ENCODE results near the gene NUMB.
A peak's percentile ranks its signal among the peaks of the same experiment; 100 is the strongest.

NUMB gene

DNA sequence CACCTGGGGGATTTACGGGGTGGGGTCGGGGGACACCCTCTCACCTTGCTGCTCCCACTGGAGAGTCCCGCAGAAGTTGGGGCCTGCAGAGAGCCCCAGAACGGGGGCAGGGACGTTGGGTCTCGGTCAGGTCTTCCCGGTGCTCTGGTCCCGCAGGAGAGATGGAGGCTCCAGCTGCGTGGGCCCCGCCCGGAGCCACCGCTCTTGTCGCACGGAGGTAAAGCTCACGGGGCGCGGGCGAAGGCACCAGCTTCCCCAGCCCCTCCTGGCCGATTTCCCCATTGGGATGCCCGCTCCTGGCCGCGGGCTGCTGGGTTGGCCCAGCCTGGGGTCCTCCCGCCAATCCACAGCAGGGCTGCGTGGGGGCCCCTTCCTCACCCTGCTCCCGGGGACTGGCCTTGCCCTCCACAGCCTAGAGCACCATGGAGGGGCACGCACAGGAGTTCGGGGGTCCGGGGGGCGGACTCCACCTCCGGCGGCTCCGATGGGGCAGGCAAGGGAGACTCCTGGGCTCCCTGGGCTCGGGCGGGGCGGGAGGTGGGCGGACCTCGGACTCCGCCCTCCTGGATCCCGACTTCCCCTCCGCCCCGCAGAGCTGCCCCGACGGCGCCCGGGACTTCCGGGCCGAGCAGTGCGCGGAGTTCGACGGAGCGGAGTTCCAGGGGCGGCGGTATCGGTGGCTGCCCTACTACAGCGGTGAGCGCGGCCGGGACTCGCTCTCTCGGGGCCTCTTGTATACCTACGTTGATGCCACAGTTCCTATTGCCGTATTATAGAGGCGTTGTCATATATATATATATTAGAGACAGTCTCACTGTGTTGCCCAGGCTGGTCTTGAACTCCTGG is 212.6 kb downstream of the NUMB start:
- DNase-seq (ENCODE audit: low read depth) = peak; percentile 21

DNA sequence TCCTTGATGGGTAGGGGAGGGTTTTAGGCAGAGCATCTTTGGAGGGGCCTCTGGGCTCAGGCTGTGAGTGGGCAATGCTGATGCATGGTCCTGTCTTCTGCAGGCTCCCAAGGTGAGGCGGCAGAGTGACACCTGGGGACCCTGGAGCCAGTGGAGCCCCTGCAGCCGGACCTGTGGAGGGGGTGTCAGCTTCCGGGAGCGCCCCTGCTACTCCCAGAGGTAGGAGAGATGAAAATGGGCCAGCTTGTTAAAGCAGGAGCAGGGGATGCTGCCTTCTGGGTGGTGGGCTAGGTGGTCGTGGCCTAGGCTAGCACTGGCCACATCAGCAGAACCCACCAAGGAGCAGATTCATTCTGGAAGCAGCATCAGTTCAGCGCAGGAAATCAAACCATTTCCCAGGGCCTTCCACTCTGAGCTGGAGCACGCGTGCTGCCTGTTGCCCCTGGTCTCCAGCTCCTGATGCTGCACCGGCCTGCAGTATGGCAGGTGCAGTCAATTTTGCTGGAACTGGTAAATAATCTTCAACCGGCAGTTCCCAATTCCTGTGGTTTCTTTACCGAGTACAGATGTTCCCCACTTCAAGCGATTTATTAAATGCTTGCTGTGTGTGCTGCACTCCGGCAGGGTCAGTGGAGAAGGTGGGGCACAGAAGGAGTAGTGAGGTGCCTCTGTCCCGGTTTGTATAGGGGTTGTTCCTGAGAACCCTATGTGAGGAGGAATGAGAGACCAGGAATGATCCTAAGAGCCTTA is 213.6 kb downstream of the NUMB start:
- DNase-seq (ENCODE audit: low read depth) = no peak

DNA sequence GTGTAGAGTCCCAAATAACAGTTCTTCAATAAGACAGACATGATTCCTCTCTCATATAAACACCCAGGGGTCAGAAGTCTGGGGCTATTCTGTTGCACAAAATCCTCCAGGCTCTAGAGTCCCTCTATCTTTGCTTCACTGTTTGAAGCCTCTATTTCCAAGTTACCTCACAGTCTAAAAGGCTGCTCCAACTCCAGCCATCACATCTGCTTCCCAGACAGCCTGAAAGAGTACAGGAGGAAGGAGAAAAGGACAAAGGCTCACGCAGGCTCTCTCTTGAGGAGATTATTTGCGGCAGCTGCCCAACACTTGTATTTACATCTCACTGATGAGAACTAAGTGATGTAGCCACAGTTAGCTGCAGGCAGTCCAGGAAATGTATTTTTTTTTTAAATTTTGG is 214.6 kb downstream of the NUMB start:
- DNase-seq (ENCODE audit: low read depth) = no peak

DNA sequence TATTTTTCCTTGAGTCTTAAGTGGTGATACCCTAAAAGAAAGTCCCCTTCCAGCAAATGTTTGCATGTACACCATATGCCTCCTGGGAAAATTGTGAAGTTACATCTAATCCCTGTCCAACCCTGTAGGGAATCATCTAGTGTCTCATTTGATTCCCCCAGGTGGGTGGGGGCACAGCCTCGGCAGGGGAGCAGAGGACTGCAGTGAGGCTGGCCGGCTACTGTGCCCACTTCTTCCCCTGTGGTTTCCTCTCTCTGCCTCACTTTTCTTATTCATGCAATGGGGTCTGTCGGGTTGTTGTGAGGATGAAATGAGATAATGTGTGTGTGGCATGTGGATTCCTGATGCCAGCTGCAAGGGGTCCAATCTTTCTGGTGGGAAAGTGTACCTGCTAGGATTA is 215.0 kb downstream of the NUMB start:
- DNase-seq (ENCODE audit: low read depth) = no peak

DNA sequence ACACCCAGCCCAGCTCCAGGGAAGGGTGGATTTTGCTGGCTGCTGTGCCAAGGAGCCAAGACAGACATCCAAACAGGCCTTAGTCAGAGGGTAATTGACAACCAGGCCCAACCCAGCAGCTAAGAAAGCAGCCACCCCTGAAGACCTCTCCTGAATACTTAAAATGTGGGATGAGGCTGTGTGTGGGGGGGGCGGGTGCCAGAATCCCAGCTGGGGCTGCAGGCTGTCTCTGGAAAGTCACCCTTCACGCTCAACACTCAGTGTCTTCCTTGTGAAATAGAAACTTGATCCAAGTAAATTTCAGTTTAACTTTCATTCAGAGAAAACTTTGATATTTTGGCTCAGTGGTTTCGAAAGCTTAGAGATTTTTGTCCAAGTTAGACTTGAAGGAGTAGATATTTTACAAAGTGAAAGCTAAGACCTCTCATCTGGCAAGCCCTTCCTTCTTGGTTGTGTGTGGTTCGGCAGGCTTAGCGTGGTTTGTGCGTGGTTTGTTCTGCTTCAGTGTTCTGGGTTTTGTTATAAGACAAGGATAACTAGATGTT is 215.9 kb downstream of the NUMB start:
- DNase-seq (ENCODE audit: low read depth) = no peak

DNA sequence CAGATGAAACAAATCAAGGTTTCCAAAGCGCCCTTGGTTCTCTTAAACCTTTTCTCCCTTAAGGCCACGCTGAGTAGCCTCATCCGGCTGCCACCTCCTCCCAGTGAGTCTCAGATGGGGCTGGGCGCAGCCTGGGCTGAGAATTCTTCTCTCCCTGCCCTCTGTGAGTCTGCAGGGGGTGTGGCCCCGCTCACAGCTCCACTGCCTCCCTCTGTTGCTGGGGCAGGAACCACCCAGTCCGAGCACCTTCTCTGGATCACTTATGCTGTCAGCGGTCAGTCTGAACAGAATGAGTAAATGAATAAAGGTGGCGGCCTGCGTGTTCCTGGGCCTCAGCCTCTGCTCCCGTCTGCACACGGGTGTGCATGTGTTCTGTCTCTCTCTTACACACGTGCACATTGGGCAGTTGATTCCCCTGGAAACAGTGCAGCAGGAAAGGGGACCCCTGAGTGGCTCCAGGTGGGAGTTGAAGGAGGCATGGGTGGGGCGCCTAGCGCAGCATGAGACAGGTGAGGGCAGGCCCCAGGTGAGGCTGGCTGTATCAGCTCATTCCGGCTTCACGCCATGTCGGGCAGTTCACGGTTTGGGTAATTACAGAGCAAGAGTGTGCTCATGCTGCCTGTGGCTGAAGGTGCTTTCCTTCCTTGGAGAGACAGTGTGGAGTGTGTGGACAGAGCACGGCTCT is 216.7 kb downstream of the NUMB start:
- no peak for DNase-seq (ENCODE audit: low read depth)

DNA sequence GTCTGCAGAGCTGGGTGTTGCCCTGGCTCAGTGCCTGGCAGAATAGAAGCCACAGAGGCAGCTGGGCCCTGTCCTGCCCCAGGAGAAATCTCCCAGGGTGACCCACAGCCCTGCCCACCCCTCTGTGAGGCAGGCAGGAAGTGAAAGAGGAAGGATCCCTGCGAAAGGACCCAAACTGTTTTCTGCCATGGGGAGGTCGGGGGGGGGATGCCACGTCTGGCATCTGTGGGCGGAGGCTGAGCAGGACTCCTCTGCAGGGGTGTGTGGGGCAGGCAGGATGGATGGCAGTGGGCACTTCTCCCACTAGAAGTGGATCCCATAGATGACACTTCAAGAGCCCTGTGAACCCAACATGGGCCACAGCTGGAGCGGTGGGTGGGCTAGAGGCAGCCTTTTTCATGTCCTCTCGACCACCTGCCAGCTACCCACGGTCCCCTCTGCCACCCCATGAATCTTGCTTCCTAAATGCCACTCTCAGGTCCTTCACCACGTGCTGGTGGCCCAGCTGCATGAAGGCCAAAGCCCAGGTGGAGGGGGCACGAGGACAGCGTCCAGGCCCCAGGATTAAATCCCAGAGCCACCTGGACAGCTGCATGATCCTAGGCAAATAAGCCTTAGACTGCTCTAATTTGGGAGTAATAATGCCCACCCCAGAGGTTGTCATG is 217.4 kb downstream of the NUMB start:
- DNase-seq (ENCODE audit: low read depth) = no peak

DNA sequence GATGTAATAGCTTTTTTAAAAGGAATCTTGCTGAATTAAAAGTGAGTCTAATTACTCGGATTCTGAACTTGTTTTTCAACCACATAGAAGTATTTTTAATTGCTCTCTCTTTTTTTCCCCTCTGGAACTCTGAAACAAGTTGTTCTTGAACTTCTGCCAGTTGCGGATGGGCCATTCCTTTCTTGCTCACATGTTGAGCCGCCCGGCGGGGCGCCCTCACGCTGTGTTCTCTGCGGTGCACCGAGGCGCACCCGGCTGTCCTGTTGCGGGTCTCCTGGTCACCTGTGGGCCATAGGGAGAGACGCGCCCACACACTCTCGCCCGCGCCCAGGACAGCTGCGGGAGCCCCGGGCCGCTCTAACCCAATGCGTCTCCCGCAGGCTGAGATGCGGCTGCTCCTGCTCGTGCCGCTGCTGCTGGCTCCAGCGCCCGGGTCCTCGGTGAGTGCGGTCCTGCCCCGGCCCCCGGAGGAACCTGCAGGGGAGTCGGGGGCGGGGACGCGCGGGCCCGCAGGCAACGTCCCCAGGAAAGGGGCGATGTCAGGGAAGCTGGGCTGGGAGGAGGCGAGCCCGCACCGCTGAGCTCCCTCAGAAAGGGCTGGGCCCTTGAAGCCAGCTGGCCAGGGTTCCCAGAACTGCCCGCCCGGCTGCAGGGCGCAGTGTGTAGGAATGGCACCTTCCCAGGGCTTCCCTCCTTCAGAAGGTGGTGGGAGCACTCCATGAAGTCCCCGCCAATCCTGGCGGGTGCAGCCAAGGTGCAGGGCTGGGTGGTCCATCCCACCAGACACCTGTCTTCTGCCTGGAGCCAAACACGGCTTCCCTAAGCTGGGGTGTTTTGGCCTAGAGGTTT is 218.7 kb downstream of the NUMB start:
- no peak for DNase-seq (ENCODE audit: low read depth)

DNA sequence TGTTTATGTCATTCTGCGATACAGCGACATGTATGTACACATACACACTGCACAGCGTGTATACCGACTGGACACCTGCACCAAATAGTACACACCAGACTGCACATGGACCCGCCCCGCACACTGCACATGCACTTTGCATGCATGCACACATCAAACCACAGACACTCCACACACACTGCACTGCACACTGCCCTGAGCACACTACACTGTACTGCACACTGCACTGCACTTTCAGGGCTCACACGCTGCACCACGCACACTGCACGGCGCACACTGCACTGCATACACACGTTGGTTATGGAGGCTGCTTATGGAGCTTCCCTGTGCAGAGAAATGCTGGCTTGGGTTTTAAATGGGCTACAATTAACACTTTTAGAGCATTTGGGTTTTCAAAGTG is 219.4 kb downstream of the NUMB start:
- DNase-seq (ENCODE audit: low read depth) = no peak

DNA sequence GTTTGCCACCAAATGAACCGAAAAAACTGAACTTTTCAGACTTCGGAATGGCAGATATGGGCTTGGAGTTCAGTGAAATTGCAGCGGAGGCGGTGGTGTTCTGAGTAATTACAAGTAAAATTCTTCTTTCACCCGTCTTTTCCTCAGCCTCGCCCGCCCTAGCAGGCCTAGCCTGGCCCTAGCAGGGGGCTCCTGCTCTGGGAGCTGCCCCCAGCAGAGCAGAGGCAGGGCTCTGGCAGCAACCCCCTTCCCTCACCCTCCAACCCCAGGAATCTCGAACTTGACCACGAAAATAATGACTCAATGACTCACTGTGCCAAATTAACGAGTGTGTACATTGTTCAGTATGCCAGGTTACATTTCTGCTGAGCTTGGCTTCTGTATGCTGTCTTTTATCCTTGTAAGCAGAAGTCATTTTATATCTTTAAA is 219.9 kb downstream of the NUMB start:
- no peak for DNase-seq (ENCODE audit: low read depth)

DNA sequence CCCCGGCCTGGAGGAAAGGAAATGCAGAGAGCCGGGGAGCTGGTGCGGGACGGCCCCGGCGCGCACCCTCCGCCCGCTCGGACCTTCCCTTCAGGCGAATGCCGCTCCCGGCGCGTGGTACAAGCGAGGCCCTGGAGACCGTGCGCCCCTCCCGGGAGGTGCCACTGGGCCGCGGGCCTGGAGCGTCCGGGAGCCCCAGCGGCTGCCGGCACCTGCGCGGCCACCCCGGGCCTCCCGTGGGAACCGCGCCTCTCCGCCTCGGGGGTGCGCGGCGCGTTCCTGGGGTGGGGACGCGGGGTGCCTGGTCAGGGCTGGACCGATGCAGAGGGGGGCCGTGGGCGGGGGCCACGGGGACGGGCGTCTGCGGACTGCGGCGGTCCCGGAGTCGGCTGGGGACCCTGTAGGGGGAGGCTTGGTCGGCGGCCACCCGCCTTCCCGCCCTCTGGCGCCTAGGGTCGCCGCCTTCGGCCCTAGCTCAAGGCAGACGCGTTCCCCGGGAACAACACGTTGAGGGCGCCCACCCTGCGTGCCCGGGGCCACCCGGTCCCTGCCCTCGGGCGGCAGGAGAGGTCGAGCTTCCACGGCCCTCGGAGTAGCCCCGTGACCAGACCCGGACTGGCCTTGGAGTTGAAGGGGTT is 220.4 kb downstream of the NUMB start:
- no peak for DNase-seq (ENCODE audit: low read depth)

DNA sequence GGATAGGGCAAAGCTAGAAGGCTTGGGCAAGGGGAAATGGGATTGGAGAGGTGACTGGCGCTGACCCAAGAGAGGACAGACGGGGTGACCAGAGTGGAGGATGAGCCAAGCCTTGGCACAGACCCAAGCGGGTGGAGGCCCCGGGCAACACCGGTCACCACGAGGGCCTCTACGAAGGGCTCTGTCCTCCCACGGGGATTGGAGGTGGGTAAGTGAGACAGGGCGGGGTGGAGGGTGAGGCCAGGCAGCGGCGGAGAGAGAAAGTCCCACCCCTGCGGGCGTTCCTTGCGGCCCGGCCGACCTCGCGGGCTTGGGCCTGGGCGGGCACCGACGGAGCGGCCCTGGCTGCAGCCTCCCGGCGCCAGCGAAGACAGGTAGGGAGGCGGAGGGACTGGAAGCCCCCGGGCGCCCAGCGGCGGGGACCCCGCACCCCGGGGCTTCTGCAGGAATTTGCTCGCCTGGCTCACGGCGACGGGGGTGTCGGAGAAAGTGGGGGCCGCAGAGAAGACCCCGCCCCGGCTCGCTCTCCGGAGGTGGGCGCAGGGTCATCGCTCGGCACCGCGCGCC is 221.0 kb downstream of the NUMB start, which contains the start of gene PAPLN:
Gene PAPLN, plus strand, starts transcription at position 288 of the 567 bp plus-strand sequence. CDS start 2,273 bp downstream, outside the sequence.
- DNase-seq (ENCODE audit: low read depth) = no peak

DNA sequence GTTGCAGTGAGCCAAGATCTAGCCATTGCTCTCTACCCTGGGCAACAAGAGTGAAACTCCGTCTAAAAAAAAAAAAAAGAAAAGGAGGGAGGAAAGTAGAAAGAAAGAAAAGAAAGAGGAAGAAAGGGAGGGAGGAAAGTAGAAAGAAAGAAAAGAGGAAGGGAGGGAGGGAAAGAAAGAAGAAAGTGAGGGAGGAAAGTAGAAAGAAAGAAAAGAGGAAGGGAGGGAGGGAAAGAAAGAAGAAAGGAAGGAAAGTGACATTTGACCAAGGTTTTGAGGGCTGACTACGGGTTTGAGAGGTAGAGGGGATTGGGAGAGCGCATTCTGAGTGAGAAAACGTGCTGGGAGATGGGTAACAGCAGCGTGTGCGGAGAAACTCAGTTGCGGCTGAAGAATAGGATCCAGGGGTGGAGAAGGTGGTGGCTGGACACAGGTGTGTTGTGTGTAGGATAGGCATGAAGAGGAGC is 221.6 kb downstream of the NUMB start:
- DNase-seq (ENCODE audit: low read depth) = no peak

DNA sequence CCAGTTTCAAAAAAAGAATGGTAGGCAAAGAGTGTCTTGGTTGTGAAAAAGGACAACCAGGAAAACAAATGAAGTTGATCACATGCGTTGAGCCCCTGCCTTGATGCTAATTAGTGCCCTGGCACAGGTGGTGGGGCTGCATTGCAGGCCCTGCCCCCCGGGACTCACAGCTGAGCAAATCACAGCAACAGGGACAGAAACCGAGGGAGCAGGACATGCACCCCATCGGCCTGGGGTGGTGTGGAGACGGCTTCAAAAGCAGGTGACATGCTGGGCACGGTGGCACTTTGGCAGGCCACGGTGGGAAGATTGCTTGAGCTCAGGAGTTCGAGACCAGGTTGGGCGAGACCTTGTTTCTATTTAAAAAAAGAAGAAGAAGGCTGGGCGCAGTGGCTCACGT is 222.2 kb downstream of the NUMB start:
- DNase-seq (ENCODE audit: low read depth) = no peak

DNA sequence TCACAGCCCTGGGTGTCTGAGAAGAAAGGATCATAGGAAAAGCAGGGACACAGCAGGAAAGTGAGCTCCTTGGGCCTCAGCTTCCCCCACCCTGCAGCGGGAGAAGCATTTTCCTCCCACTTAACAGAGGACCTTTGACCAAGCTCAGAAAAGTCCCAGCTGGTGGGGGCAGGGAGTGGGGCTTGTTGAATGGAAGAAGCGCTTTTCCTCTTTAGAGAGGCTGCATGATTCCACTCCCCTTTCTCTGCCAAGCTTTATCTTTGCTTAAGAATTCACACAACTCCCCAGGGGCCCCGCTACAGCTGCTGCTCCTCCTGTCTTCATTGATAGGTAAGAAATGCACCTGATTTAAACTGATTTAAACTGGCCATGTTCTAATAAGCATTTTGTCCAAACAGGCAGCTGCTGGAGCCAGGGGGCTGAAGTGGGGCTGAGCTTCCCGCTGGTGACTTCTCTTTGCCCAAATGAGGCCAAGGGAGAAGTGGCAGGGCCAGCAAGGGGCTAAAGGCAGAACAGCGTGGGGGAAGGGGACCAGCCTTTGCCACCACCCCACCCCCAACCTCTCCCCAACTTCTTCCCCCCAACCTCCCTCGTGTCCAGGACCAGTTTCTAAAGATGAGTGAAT is 222.7 kb downstream of the NUMB start:
- no peak for DNase-seq (ENCODE audit: low read depth)

DNA sequence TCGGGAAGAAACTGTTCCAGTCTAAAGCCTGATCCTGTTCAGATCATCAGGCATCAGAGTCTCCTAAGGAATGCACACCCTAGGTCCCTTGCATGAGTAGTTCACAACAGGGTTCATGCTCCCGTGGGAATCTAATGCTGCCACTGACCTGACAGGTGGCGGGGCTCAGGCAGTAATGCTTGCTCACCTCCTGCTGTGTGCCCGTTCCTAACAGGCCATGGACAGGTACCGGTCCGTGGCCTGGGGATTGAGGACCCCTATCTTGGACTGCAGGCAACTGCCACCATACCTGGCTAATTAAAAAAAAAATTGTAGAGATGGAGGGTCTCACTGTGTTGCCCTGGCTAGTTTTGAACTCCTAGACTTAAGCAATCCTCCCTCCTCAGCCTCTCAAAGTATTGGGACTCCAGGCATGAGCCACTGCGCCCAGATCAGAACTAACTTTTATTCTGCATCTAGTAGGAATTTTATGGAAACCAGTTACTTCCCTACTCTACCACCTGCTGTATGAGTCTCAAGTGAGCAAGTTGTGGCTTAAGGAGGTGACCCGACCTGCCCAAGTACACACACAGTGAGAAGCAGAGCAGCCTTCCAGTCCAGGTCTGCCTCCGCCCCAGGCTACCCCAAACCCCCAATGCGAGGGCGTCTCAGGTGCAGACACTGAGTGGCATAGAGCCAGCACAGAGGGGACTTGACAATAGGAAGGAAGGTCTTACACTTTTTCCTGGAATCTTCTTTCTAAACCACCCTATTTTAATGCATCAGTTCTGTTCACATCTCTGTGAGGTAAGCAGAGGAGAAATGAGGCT is 223.6 kb downstream of the NUMB start:
- DNase-seq (ENCODE audit: low read depth) = no peak

DNA sequence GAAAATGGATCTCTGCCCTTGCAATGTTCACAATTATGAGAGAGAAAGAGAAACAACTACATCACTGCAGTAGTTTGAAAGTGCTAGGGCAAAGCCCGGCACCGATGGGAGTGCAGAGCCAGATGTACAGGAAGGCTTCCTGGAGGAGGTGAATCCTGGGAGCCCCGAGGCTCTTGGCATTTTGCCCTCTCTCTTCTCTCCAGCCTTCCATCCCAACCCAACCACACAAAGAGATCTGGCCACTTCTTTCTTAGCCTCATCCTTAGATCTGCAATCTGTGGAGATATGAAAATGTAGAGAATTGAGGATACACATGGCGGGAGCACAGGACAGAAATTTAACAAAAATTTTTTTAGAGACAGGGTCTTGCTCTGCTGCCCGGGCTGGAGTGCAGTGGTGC is 224.3 kb downstream of the NUMB start:
- DNase-seq (ENCODE audit: low read depth) = no peak

DNA sequence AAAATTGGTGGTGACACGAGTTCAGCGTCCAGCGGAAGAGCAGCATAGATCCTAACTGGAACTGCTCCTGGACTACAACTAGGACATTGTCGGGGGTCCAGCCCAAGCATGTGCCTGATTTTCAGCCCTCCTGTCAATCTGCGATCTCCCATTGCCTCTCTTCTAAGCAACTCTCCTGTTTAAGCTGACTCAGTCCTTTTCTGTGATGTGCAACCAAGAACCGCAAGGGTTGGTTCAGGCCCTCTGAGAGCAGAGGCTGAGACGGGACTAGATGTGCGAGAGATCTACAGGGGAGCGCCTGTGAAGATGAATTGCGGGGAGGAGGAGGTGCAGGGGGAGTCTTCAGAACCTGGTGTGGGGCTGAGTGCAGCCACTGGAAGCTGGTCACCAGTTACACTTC is 224.8 kb downstream of the NUMB start:
- DNase-seq (ENCODE audit: low read depth) = no peak

DNA sequence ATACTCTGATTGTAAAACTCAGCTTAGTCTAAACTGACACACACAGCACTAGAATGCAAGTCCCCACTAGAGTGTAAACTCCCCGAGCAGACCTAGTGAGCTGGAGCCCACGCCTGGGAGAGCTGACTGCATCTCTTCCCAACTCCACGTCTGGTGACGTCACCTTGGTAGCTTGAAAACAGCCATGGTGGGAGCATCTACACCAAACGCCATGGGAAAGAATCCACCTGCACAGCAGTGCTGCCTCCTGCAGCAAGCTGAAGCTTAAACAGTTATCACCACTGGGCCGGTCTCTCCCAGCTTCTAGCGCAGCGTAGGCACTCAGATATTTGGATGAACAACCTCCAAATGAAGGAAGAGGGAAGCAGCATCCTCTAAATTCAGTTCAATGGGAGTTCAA is 225.4 kb downstream of the NUMB start:
- no peak for DNase-seq (ENCODE audit: low read depth)

Data from activated T-helper 9 cell treated with anti-CD3 and anti-CD28 coated beads, Interleukin-2, amount 50 U/mL, for 16 hours (primary cell).